Parathyroid adenoma (tissue), 2 donors: ENCODE measurements around the gene PTPRM.
A peak's percentile ranks its signal among the peaks of the same experiment; 100 is the strongest.

Experiments
- H2AFZ ChIP-seq: fragments of 300-600 bp; sonication (generic); one replicate; pipeline ENCODE4 v1.7.0; 2017; ENCODE audit warnings: antibody characterized with exemption, mild to moderate bottlenecking
- H3K27ac ChIP-seq: fragments of 300-600 bp; sonication (generic); one replicate; pipeline ENCODE4 v1.7.0; 2017
- H3K27me3 ChIP-seq: fragments of 300-600 bp; sonication (generic); one replicate; pipeline ENCODE4 v1.7.0; 2017; ENCODE audit warnings: low read length; ENCODE audit not compliant: control insufficient read depth, insufficient read depth
- H3K36me3 ChIP-seq: fragments of 300-600 bp; sonication (generic); one replicate; pipeline ENCODE4 v1.7.0; 2017; ENCODE audit warnings: low read length; ENCODE audit not compliant: control insufficient read depth, insufficient read depth
- H3K4me1 ChIP-seq: fragments of 300-600 bp; sonication (generic); one replicate; pipeline ENCODE4 v1.7.0; 2017; ENCODE audit warnings: control low read depth
- H3K4me2 ChIP-seq: fragments of 300-600 bp; sonication (generic); one replicate; pipeline ENCODE4 v1.7.0; 2017; ENCODE audit warnings: low read length
- H3K4me3 ChIP-seq: fragments of 300-600 bp; sonication (generic); one replicate; pipeline ENCODE4 v1.7.0; 2017; ENCODE audit warnings: low read depth, low read length
- H3K79me2 ChIP-seq: fragments of 300-600 bp; sonication (generic); one replicate; pipeline ENCODE4 v1.7.0; 2017; ENCODE audit warnings: control low read depth
- H3K9ac ChIP-seq: fragments of 300-600 bp; sonication (generic); one replicate; pipeline ENCODE4 v1.7.0; 2017; ENCODE audit warnings: mild to moderate bottlenecking
- H3K9me3 ChIP-seq: fragments of 300-600 bp; sonication (generic); one replicate; pipeline ENCODE4 v1.7.0; 2017; ENCODE audit warnings: low read length; ENCODE audit not compliant: control insufficient read depth
- TF ChIP-seq, protein P1 (sequence below): fragments of 300-600 bp; sonication (generic); IDR thresholded peaks from one replicate; pipeline ENCODE4 v1.7.0; 2017; ENCODE audit warnings: antibody characterized with exemption, mild to moderate bottlenecking
- donor health status: primary hyperparathyroidism.

PTPRM gene

DNA sequence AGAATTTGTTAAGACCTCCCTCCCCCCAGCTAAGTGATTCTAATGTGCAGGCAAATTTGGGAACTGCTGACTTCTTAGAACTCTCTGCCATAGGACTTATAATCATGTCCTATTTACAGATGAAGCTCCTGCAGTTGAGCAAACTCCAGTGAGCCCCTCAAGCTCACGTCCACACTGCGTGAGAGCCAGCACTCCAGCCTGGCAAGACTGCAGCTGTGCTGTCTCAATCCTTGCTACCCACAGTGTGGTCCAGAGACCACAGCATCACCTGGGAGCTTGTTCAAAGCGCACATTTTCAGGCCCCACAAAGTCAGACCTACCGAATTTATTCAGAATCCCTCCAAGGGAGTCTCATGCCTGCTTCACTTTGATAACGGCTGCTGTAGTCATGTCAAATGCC is 799.0 kb downstream of the PTPRM start:
- no peak overlapping the region for H3K27ac ChIP-seq
- no peaks in the 10 kb centered on the region for H3K4me1 ChIP-seq
- H3K4me3 ChIP-seq, result no peak overlapping the region
- no peaks in the 10 kb centered on the region for H3K27me3 ChIP-seq
- H2AFZ ChIP-seq, result no peak overlapping the region
- TF ChIP-seq, protein P1, sequence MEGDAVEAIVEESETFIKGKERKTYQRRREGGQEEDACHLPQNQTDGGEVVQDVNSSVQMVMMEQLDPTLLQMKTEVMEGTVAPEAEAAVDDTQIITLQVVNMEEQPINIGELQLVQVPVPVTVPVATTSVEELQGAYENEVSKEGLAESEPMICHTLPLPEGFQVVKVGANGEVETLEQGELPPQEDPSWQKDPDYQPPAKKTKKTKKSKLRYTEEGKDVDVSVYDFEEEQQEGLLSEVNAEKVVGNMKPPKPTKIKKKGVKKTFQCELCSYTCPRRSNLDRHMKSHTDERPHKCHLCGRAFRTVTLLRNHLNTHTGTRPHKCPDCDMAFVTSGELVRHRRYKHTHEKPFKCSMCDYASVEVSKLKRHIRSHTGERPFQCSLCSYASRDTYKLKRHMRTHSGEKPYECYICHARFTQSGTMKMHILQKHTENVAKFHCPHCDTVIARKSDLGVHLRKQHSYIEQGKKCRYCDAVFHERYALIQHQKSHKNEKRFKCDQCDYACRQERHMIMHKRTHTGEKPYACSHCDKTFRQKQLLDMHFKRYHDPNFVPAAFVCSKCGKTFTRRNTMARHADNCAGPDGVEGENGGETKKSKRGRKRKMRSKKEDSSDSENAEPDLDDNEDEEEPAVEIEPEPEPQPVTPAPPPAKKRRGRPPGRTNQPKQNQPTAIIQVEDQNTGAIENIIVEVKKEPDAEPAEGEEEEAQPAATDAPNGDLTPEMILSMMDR, result no peak
- H3K4me2 ChIP-seq, result no peak overlapping the region
- no peaks in the 10 kb centered on the region for H3K36me3 ChIP-seq
- no peaks in the 10 kb centered on the region for H3K79me2 ChIP-seq
- H3K9ac ChIP-seq, result no peak overlapping the region
- no peaks in the 10 kb centered on the region for H3K9me3 ChIP-seq

DNA sequence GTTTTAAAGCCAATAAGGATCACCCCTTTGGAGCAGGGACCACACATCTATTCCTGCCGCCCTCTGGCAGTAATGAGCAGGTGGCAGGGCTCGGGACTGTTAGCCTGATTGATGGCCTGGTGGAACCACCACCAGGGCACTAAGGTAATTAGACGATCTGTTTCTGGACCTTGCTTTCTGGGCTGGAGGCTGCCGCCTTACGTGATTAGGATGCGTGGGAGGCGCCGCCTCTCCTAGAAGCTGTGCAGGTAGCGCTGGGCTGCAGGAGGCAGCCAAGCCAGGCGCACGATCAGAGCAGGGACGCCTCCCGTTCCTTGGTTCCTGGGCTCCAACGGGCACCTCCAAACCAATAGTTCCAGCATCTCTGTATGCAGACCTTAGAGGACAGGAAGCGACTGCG is 799.5 kb downstream of the PTPRM start:
- no peaks in the 10 kb centered on the region for H3K36me3 ChIP-seq
- TF ChIP-seq, protein P1, result no peak
- no peaks in the 10 kb centered on the region for H3K9me3 ChIP-seq
- H3K27ac ChIP-seq, result no peak overlapping the region
- no peaks in the 10 kb centered on the region for H3K4me1 ChIP-seq
- peak overlapping the region; percentile 41 for H3K4me3 ChIP-seq
- H2AFZ ChIP-seq, result peak overlapping the region; percentile 72
- peak overlapping the region; percentile 73 for H3K4me2 ChIP-seq
- no peaks in the 10 kb centered on the region for H3K27me3 ChIP-seq
- H3K79me2 ChIP-seq, result no peaks in the 10 kb centered on the region
- no peak overlapping the region for H3K9ac ChIP-seq

DNA sequence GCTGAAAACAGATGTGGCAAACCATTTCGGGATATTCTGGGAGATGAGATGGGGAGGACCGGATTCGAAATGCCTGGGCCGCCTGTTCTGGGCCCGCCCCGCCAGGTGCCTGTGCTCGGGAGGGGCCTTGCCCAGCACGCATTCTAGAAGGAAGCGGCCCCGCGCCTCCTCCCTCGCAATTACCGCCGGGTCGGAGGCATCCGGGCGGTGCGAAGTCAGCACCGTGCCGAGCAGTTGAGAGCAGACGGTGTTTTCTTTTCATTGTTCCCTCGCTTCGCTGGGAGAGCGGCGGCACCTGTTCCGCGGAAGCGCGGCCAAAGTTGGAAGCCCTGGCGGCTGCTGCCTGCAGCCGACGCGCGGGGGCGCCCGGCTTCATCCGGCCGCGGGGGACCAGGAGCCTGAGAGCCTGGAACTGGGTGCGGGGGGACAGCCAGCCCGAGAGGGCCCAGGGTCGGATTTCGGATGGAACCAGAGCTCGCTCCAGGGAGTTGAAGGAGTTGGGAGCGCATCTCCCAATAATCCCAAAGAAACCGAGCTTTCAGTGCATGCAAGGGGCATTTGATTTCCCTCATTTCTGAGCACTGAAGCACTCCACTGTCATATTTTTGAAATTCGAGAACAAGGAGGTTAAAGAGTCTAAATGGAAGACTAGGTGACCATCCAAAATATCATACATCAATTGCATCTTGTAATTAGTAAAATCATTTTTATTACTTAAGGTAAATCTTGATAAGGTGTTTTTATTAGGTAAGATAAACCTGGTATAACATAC is 800.3 kb downstream of the PTPRM start:
- no peak overlapping the region for H3K9ac ChIP-seq
- H3K79me2 ChIP-seq, result no peaks in the 10 kb centered on the region
- peak overlapping the region; percentile 5 for H3K27ac ChIP-seq
- TF ChIP-seq, protein P1, result peak; percentile 56
- H3K27me3 ChIP-seq, result no peaks in the 10 kb centered on the region
- H3K4me1 ChIP-seq, result no peaks in the 10 kb centered on the region
- no peaks in the 10 kb centered on the region for H3K9me3 ChIP-seq
- H3K4me2 ChIP-seq, result peak overlapping the region; percentile 73
- no peaks in the 10 kb centered on the region for H3K36me3 ChIP-seq
- H2AFZ ChIP-seq, result peak overlapping the region; percentile 72
- H3K4me3 ChIP-seq, result peak overlapping the region; percentile 41

DNA sequence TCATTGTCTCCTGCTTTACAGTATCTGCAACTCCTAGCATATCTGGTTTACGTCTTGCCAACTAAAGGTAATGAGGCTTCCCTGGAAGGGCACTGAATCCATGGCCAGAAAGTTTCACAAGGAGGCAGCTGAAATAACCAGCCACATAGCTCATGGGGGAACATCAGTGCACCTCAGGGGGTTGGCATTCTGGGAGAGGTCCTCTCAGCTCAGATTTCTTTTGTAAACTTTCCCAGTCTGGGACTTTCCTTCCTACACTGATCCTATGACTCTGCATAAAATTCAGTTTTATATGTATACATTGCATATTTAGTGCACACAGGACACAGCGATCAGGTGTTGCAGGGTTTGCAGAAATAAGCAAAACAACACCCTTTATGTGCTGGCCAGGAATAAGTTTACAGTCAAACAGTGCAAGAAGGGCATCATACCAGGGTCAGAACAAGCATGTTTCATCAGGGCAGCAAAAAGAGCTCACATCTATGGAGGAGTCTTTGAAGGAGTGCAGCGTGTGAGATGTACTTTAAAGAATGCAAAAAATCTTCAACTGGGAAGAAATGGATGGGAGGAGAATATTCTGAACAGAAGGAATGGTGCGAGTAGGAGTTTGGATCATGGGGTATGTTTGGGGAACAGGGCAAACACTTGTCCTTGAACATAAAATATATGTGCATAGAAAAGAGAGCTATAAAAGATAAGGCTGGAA is 801.5 kb downstream of the PTPRM start:
- Histone ChIP-seq H3K36me3 (no peaks in the 10 kb centered on the region), H3K4me1 (no peaks in the 10 kb centered on the region), H3K79me2 (no peaks in the 10 kb centered on the region), H3K27ac (no peak overlapping the region), H3K4me3 (no peak overlapping the region), H3K9me3 (no peaks in the 10 kb centered on the region), H3K9ac (no peak overlapping the region), H2AFZ (no peak overlapping the region), H3K27me3 (no peaks in the 10 kb centered on the region), H3K4me2 (no peak overlapping the region)
- TF ChIP-seq, protein P1, result no peak
